ENCODE results near the gene BHLHA9. TPM values are rescaled to one million over a fixed set of nuclear protein-coding genes. Genes with fewer than 3 reads are reported as not detected.
A peak's percentile ranks its signal among the peaks of the same experiment; 100 is the strongest.

BHLHA9 gene
- total RNA-seq, 2 experiments from 2014 or later = not detected

DNA sequence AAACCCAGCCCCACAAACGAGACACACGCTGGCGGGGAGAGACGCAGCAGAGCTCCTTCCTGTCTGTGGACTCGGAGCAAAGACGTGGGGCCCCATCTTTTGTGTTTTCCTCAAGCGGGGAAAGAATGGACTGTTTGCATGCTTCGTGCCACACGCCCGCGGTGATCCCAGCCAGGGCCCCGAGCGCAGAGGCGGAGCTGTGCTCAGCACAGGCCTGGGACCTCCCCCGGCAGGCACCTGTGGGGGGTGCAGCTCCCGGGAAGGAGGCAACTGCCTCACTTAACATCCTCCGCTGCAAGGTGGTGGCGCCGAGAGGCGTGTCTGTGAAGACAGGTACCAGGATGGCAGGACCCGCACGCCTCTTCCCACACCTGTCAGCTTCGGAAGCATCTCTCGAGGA lies 28.4 kb downstream of the BHLHA9 start:
- Mint-ChIP-seq H3K36me3 (ENCODE audit: low read depth) (peaks cover under 1% of the 10 kb centered on the region), H3K27me3 (peaks cover 9% of the 10 kb centered on the region), H3K4me1 (ENCODE audit: low read depth) (peaks cover 32% of the 10 kb centered on the region), H3K9me3 (peaks cover under 1% of the 10 kb centered on the region), H3K27ac (no peak overlapping the region), H3K4me3 (no peak overlapping the region)
- DNase-seq = peak; percentile 66
- intact Hi-C loops (cut with micrococcal nuclease) = no loop called here
- ChIA-PET CTCF (interaction anchor here (1.0 to 1.8 kb wide), 3 partner anchors 28 to 235 kb away, joined by 3 to 5 read pairs (median 4); no protein-coding TSS in a partner anchor), POLR2A (interaction anchor here (1.1 kb wide), 1 partner anchor 183 kb away, joined by 3 read pairs; no protein-coding TSS in a partner anchor)
- TF ChIP-seq CTCF (IDR thresholded peaks at IDR 0.05) = no peak
- peak; percentile 62 for ATAC-seq

- Mint-ChIP-seq H3K36me3 (ENCODE audit: low read depth) (no peaks in the 10 kb centered on the region), H3K27ac (no peak overlapping the region), H3K4me1 (ENCODE audit: low read depth) (peaks cover 23% of the 10 kb centered on the region), H3K27me3 (peaks cover 9% of the 10 kb centered on the region), H3K9me3 (no peaks in the 10 kb centered on the region), H3K4me3 (no peak overlapping the region)
- ChIA-PET POLR2A (no interaction called here), CTCF (interaction anchor here (1.0 to 1.8 kb wide), 2 partner anchors 33 to 234 kb away, joined by 4 to 5 read pairs; no protein-coding TSS in a partner anchor)
- TF ChIP-seq CTCF (IDR thresholded peaks at IDR 0.05) = no peak
- no peak for ATAC-seq
- intact Hi-C loops (cut with micrococcal nuclease) = no loop called here
- DNase-seq = no peak
These were observed 29.5 kb downstream of the BHLHA9 start for GRCh38 chr17:1299552-1300370.

- Mint-ChIP-seq H3K27ac (no peak overlapping the region), H3K27me3 (peaks cover 11% of the 10 kb centered on the region)
- CTCF ChIA-PET = no interaction called here
These were observed 30.2 kb downstream of the BHLHA9 start for GRCh38 chr17:1300371-1300905.

DNA sequence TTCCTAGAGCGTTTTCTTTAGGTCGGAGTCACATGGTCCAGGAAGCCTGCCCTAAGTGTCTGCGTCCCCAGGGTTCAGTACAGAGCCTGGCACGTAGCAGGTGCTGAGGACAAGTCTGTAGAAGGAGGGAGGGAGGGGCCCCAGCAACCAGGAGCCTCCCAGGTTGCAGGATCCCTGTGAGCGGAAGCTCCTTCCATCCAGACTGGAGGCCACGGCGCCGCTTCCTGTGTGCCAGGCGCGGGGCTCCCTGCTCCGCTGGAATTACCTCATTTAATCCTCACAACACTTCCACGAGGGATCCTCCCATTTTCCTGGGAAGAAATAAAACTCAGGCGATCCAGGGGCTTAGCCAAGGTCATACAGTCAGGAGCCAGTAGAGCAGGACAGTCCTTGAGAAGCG lies 31.3 kb downstream of the BHLHA9 start:
- intact Hi-C loops (cut with micrococcal nuclease) = no loop called here
- Mint-ChIP-seq H3K27me3 (peaks cover 13% of the 10 kb centered on the region), H3K9me3 (no peaks in the 10 kb centered on the region), H3K4me1 (ENCODE audit: low read depth) (peaks cover 12% of the 10 kb centered on the region), H3K4me3 (no peak overlapping the region), H3K36me3 (ENCODE audit: low read depth) (no peaks in the 10 kb centered on the region), H3K27ac (no peak overlapping the region)
- ChIA-PET CTCF (no interaction called here), POLR2A (no interaction called here)
- no peak for ATAC-seq
- no peak for TF ChIP-seq CTCF (IDR thresholded peaks at IDR 0.05)
- no peak for DNase-seq

More at GRCh38 chr17:1300371-1300905, 30.2 kb downstream of the BHLHA9 start:
- DNase-seq (no peak), ATAC-seq (no peak)
- POLR2A ChIA-PET = no interaction called here
- Mint-ChIP-seq H3K36me3 (ENCODE audit: low read depth) (no peaks in the 10 kb centered on the region), H3K4me3 (no peak overlapping the region), H3K4me1 (ENCODE audit: low read depth) (peaks cover 17% of the 10 kb centered on the region), H3K9me3 (no peaks in the 10 kb centered on the region)
- intact Hi-C loops (cut with micrococcal nuclease) = no loop called here
- TF ChIP-seq CTCF (IDR thresholded peaks at IDR 0.05) = no peak

DNA sequence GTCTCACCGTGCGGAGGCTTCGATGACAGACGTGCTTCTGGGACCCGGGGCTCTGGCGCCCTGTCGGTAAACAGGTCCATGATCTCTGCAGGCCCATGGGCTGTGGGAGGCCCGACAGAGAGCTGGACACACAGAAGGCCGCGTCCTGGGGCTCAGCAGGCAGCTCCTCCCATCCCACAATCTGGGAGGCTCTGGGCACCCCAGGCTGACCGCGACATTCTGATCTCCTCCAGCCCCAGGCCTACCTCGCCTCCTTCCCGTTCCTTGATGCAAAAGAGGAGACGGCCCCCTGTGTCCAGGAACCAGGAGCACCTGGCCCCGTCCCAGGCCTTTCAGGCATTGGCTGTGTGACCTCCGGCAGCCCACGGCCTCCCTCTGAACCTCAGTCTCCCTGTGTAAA lies 32.5 kb downstream of the BHLHA9 start:
- POLR2A ChIA-PET = no interaction called here
- H3K4me1 Mint-ChIP-seq (ENCODE audit: low read depth) = peaks cover 12% of the 10 kb centered on the region

More for the DNA sequence above, 32.5 kb downstream of the BHLHA9 start:
- no peak overlapping the region for H3K4me3 Mint-ChIP-seq
- no peak for TF ChIP-seq CTCF (IDR thresholded peaks at IDR 0.05)
- no peaks in the 10 kb centered on the region for H3K9me3 Mint-ChIP-seq
- no peak overlapping the region for H3K27ac Mint-ChIP-seq
- no peaks in the 10 kb centered on the region for H3K36me3 Mint-ChIP-seq (ENCODE audit: low read depth)
- DNase-seq (no peak), ATAC-seq (no peak)
- intact Hi-C loops (cut with micrococcal nuclease) = no loop called here
- CTCF ChIA-PET = no interaction called here
- H3K27me3 Mint-ChIP-seq = peaks cover 13% of the 10 kb centered on the region

Measured in activated CD8-positive, alpha-beta T cell treated with anti-CD3 and anti-CD28 coated beads for 36 hours (primary cell).